Right atrium auricular region (tissue), 2 donors: ENCODE results near the gene GAL3ST2. TPM values are rescaled to one million over a fixed set of nuclear protein-coding genes. Genes with fewer than 3 reads are reported as not detected.
"Not testable (repeated sequence)": the region's sequence is repeated elsewhere in the genome, so short reads cannot be mapped to it uniquely, and the experiment has no call there.

ENCODE experiments used
- DNase-seq: peaks from one replicate; pipeline ENCODE4 v3.0.0-alpha.2; 2019; ENCODE audit warnings: low spot score
- H3K27ac ChIP-seq, 2 donors: fragments of 200-600 bp; sonication (generic); 1 replicate in 1 of 2; 2 replicates in 1 of 2; pipeline ENCODE4 v1.5.1; 2016 to 2019
- H3K27me3 ChIP-seq, 2 donors: fragments of 200-600 bp; sonication (generic); one replicate each; pipeline versions ENCODE4 v1.5.1 to v1.6.0; 2017 to 2019
- H3K36me3 ChIP-seq: fragments of 200-600 bp; sonication (generic); one replicate; pipeline ENCODE4 v1.5.1; 2016
- H3K4me1 ChIP-seq, 2 donors: fragments of 200-600 bp; sonication (generic); one replicate each; pipeline versions ENCODE4 v1.5.1 to v1.6.0; 2017 to 2019
- H3K4me3 ChIP-seq, 2 donors: fragments of 200-600 bp; sonication (generic); 1 replicate in 1 of 2; 2 replicates in 1 of 2; pipeline ENCODE4 v1.5.1; 2017 to 2019; ENCODE audit warnings: mild to moderate bottlenecking in 1 of 2, moderate library complexity in 1 of 2
- H3K9me3 ChIP-seq, 2 donors: fragments of 200-600 bp; sonication (generic); one replicate each; pipeline ENCODE4 v1.5.1; 2019
- total RNA-seq, 2 donors: library from RNA; depleted of rRNA; stranded (reverse); fragments of >200 nt; gene quantifications; one replicate each; pipeline ENCODE4 v1.1.0, GENCODE V29; 2016
- TF ChIP-seq, protein P1 (sequence below), 2 donors: fragments of 200-600 bp; sonication (generic); IDR thresholded peaks; one replicate each; pipeline ENCODE4 v1.5.1; 2019; ENCODE audit warnings: antibody characterized with exemption in 2 of 2

The GAL3ST2 gene
- total RNA-seq, 2 donors from 2014 or later = 0.56 to 1.1 TPM

GRCh38 chr2:241753493-241753892 lies 23.1 kb upstream of the GAL3ST2 start:
- H3K27ac ChIP-seq = no peak overlapping the region
- H3K4me3 ChIP-seq = no peak overlapping the region
- H3K9me3 ChIP-seq = no peaks in the 10 kb centered on the region
- H3K27me3 ChIP-seq = no peaks in the 10 kb centered on the region
- no peaks in the 10 kb centered on the region for H3K4me1 ChIP-seq
- peaks cover 44% of the 10 kb centered on the region for H3K36me3 ChIP-seq
- TF ChIP-seq, protein P1, sequence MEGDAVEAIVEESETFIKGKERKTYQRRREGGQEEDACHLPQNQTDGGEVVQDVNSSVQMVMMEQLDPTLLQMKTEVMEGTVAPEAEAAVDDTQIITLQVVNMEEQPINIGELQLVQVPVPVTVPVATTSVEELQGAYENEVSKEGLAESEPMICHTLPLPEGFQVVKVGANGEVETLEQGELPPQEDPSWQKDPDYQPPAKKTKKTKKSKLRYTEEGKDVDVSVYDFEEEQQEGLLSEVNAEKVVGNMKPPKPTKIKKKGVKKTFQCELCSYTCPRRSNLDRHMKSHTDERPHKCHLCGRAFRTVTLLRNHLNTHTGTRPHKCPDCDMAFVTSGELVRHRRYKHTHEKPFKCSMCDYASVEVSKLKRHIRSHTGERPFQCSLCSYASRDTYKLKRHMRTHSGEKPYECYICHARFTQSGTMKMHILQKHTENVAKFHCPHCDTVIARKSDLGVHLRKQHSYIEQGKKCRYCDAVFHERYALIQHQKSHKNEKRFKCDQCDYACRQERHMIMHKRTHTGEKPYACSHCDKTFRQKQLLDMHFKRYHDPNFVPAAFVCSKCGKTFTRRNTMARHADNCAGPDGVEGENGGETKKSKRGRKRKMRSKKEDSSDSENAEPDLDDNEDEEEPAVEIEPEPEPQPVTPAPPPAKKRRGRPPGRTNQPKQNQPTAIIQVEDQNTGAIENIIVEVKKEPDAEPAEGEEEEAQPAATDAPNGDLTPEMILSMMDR (IDR thresholded peaks at IDR 0.05) = no peak
- DNase-seq = no peak

DNA sequence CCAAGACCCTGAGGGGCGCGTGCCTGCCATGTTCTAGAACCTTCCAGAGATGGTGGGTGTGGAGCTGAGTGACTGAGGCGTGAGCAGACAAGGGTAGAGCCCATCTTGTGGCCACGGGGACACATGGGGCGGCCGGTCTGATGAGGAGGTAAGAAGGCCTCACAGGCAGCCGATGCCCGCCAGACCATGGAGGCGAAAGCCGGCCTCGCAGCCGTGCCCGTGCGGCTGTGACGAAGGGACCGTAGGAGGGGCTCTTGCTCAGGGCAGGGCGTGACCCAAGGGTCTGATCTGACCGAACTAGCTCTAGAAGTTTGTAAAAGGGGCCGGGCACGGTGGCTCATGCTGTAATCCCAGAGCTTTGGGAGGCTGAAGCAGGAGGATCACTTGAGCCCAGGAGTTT lies 22.6 kb upstream of the GAL3ST2 start:
- H3K9me3 ChIP-seq = no peaks in the 10 kb centered on the region
- no peak overlapping the region for H3K27ac ChIP-seq
- TF ChIP-seq, protein P1 (IDR thresholded peaks at IDR 0.05) = no peak
- H3K4me3 ChIP-seq = no peak overlapping the region
- H3K36me3 ChIP-seq = peaks cover 40% of the 10 kb centered on the region
- no peaks in the 10 kb centered on the region for H3K4me1 ChIP-seq
- no peaks in the 10 kb centered on the region for H3K27me3 ChIP-seq
- no peak for DNase-seq

DNA sequence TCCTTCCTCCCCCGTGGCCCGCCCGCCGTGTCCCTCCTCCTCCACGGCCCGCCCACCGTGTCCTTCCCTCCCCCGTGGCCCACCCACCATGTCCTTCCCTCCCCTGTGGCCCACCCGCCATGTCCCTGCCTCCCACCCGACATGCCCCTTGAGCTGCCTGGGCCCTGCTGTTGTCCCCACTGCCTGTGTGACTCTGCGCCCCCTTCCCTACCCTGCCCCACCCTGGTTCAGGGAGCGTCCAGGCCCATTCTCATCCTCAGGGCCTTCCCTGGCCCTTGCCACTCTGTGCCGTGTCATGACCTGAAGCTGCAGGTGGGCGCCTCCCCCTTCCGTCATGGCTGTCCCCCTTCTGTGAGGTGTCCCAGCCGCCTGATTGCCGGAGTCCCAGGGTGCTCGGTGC lies 21.5 kb upstream of the GAL3ST2 start:
- H3K36me3 ChIP-seq = peaks cover 37% of the 10 kb centered on the region
- no peaks in the 10 kb centered on the region for H3K4me1 ChIP-seq
- no peak overlapping the region for H3K27ac ChIP-seq
- H3K4me3 ChIP-seq = no peak overlapping the region
- no peak for DNase-seq
- no peaks in the 10 kb centered on the region for H3K27me3 ChIP-seq
- H3K9me3 ChIP-seq = no peaks in the 10 kb centered on the region
- TF ChIP-seq, protein P1 (IDR thresholded peaks at IDR 0.05) = no peak

GRCh38 chr2:241755777-241756176 lies 20.8 kb upstream of the GAL3ST2 start:
- H3K27me3 ChIP-seq = no peaks in the 10 kb centered on the region
- no peaks in the 10 kb centered on the region for H3K9me3 ChIP-seq
- no peaks in the 10 kb centered on the region for H3K4me1 ChIP-seq
- no peak overlapping the region for H3K4me3 ChIP-seq
- no peak for DNase-seq
- peaks cover 37% of the 10 kb centered on the region for H3K36me3 ChIP-seq
- TF ChIP-seq, protein P1 (IDR thresholded peaks at IDR 0.05) = no peak
- H3K27ac ChIP-seq = no peak overlapping the region

GRCh38 chr2:241759067-241759807 lies 17.4 kb upstream of the GAL3ST2 start:
- H3K27ac ChIP-seq = no peak overlapping the region
- no peak for DNase-seq
- TF ChIP-seq, protein P1 (IDR thresholded peaks at IDR 0.05) = no peak
- no peaks in the 10 kb centered on the region for H3K4me1 ChIP-seq
- H3K27me3 ChIP-seq = no peaks in the 10 kb centered on the region
- no peak overlapping the region for H3K4me3 ChIP-seq
- no peaks in the 10 kb centered on the region for H3K9me3 ChIP-seq
- H3K36me3 ChIP-seq = peaks cover 27% of the 10 kb centered on the region

- not testable (repeated sequence) for H3K27me3 ChIP-seq, H3K27ac ChIP-seq, H3K4me1 ChIP-seq, H3K9me3 ChIP-seq, DNase-seq, H3K4me3 ChIP-seq
- H3K36me3 ChIP-seq = peaks cover 22% of the 10 kb centered on the region
These were observed 16.7 kb upstream of the GAL3ST2 start for GRCh38 chr2:241759893-241760292.
